Mucosa of rectum (tissue), 2 donors: ENCODE measurements around the gene FIGLA.

Experiments
- H3K27ac ChIP-seq, 2 donors: one replicate each; pipeline ENCODE4 v1.7.0; 2013; ENCODE audit warnings: inconsistent platforms in 2 of 2, low read depth in 2 of 2, low read length in 2 of 2
- H3K27me3 ChIP-seq, 2 donors: one replicate each; pipeline ENCODE4 v1.7.0; 2013; ENCODE audit warnings: low read length in 2 of 2; ENCODE audit not compliant: control insufficient read depth in 2 of 2, insufficient read depth in 2 of 2
- H3K36me3 ChIP-seq, 2 donors: one replicate each; pipeline ENCODE4 v1.7.0; 2013; ENCODE audit warnings: low read length in 2 of 2; ENCODE audit not compliant: control insufficient read depth in 2 of 2, insufficient read depth in 2 of 2
- H3K4me1 ChIP-seq, 2 donors: one replicate each; pipeline ENCODE4 v1.7.0; 2013; ENCODE audit warnings: low read length in 2 of 2, mild to moderate bottlenecking in 1 of 2; ENCODE audit not compliant: control insufficient read depth in 2 of 2, insufficient read depth in 2 of 2
- H3K4me3 ChIP-seq, 2 donors: one replicate each; pipeline ENCODE4 v1.7.0; 2013; ENCODE audit warnings: low read length in 2 of 2
- H3K9ac ChIP-seq, 2 donors: one replicate each; pipeline ENCODE4 v1.7.0; 2013; ENCODE audit warnings: low read length in 2 of 2, low read depth in 1 of 2, mild to moderate bottlenecking in 1 of 2
- H3K9me3 ChIP-seq, 2 donors: one replicate each; pipeline ENCODE4 v1.7.0; 2013; ENCODE audit warnings: low read length in 2 of 2; ENCODE audit not compliant: control insufficient read depth in 2 of 2
- donor health status: healthy.
- donor health status: Normal muscosa, but diverticular disease.

The FIGLA gene

GRCh38 chr2:70776266-70776665, 14.2 kb downstream of the FIGLA start:
- H3K27ac ChIP-seq, result no peak overlapping the region
- no peak overlapping the region for H3K9ac ChIP-seq
- no peaks in the 10 kb centered on the region for H3K4me1 ChIP-seq
- no peaks in the 10 kb centered on the region for H3K36me3 ChIP-seq
- H3K4me3 ChIP-seq, result no peak overlapping the region
- no peaks in the 10 kb centered on the region for H3K9me3 ChIP-seq
- H3K27me3 ChIP-seq, result peaks cover 16 to 20% of the 10 kb centered on the region in 2 donors

- H3K27ac ChIP-seq, result no peak overlapping the region
- no peaks in the 10 kb centered on the region for H3K36me3 ChIP-seq
- H3K9me3 ChIP-seq, result no peaks in the 10 kb centered on the region
- H3K4me3 ChIP-seq, result no peak overlapping the region
- no peaks in the 10 kb centered on the region for H3K4me1 ChIP-seq
- H3K27me3 ChIP-seq, result peaks cover 13 to 16% of the 10 kb centered on the region in 2 donors
- H3K9ac ChIP-seq, result no peak overlapping the region
Measured at GRCh38 chr2:70775141-70775540, 15.3 kb downstream of the FIGLA start.

GRCh38 chr2:70772486-70773155, 17.8 kb downstream of the FIGLA start:
- Histone ChIP-seq H3K36me3 (no peaks in the 10 kb centered on the region), H3K27ac (no peak overlapping the region), H3K27me3 (peaks cover 19 to 24% of the 10 kb centered on the region in 2 donors), H3K9ac (no peak overlapping the region), H3K4me1 (peaks cover 0 to 1% of the 10 kb centered on the region in 2 donors), H3K4me3 (no peak overlapping the region), H3K9me3 (no peaks in the 10 kb centered on the region)

- Histone ChIP-seq H3K4me1 (peaks cover 3 to 6% of the 10 kb centered on the region in 2 donors), H3K4me3 (no peak overlapping the region), H3K9ac (no peak overlapping the region), H3K27me3 (peaks cover 26 to 29% of the 10 kb centered on the region in 2 donors), H3K36me3 (no peaks in the 10 kb centered on the region), H3K9me3 (no peaks in the 10 kb centered on the region), H3K27ac (no peak overlapping the region)
Measured at GRCh38 chr2:70771446-70771845, 19.0 kb downstream of the FIGLA start.

GRCh38 chr2:70769450-70769849, 21.0 kb downstream of the FIGLA start:
- Histone ChIP-seq H3K27me3 (peaks cover 23 to 33% of the 10 kb centered on the region in 2 donors), H3K4me1 (peaks cover 3 to 6% of the 10 kb centered on the region in 2 donors)

GRCh38 chr2:70768590-70769085, 21.8 kb downstream of the FIGLA start:
- no peaks in the 10 kb centered on the region for H3K36me3 ChIP-seq
- no peak overlapping the region for H3K9ac ChIP-seq
- H3K4me3 ChIP-seq, result no peak overlapping the region
- H3K4me1 ChIP-seq, result peaks cover 3 to 6% of the 10 kb centered on the region in 2 donors
- H3K27me3 ChIP-seq, result peaks cover 20 to 38% of the 10 kb centered on the region in 2 donors
- H3K9me3 ChIP-seq, result no peaks in the 10 kb centered on the region
- no peak overlapping the region for H3K27ac ChIP-seq

More at GRCh38 chr2:70769450-70769849, 21.0 kb downstream of the FIGLA start:
- Histone ChIP-seq H3K27ac (no peak overlapping the region), H3K9me3 (no peaks in the 10 kb centered on the region), H3K36me3 (no peaks in the 10 kb centered on the region), H3K9ac (no peak overlapping the region), H3K4me3 (no peak overlapping the region)

- Histone ChIP-seq H3K9me3 (no peaks in the 10 kb centered on the region), H3K4me3 (peak within 1 kb of the TSS in 1 of 2 donors; percentile 20), H3K36me3 (no peaks in the 10 kb centered on the region), H3K27ac (no peak within 1 kb of the TSS), H3K9ac (peak within 1 kb of the TSS in 1 of 2 donors; percentile 29), H3K27me3 (peaks cover 19 to 38% of the 10 kb centered on the region in 2 donors), H3K4me1 (peaks cover 3 to 6% of the 10 kb centered on the region in 2 donors)
Measured at GRCh38 chr2:70767699-70768589, 22.5 kb downstream of the FIGLA start, which contains the start of gene ADD2. Gene ADD2, minus strand, starts transcription at chr2:70768200. Its CDS starts 61,792 bp downstream, at chr2:70706408.

GRCh38 chr2:70767079-70767698, 23.3 kb downstream of the FIGLA start:
- Histone ChIP-seq H3K9ac (no peak overlapping the region), H3K27me3 (peaks cover 17 to 38% of the 10 kb centered on the region in 2 donors), H3K4me1 (peaks cover 3 to 6% of the 10 kb centered on the region in 2 donors), H3K4me3 (peak overlapping the region in 1 of 2 donors; percentile 20), H3K27ac (no peak overlapping the region), H3K36me3 (no peaks in the 10 kb centered on the region), H3K9me3 (no peaks in the 10 kb centered on the region)

- peaks cover 18 to 34% of the 10 kb centered on the region in 2 donors for H3K27me3 ChIP-seq
- H3K9me3 ChIP-seq, result no peaks in the 10 kb centered on the region
- no peak overlapping the region for H3K27ac ChIP-seq
- H3K4me1 ChIP-seq, result peaks cover 3 to 6% of the 10 kb centered on the region in 2 donors
- H3K4me3 ChIP-seq, result peak overlapping the region in 1 of 2 donors; percentile 20
- no peaks in the 10 kb centered on the region for H3K36me3 ChIP-seq
- H3K9ac ChIP-seq, result no peak overlapping the region
Measured at GRCh38 chr2:70766357-70767078, 23.9 kb downstream of the FIGLA start.
